PFSK-1 (cell line): ENCODE data around the gene TOM1L2.

Source experiments
- FOXP2 ChIP-seq: optimal IDR thresholded peaks from 2 replicates; pipeline ENCODE3; 2011; ENCODE audit warnings: borderline replicate concordance, control low read depth, inconsistent platforms; ENCODE audit not compliant: insufficient read depth; ENCODE audit errors: extremely low read length, extremely low read depth
- POLR2AphosphoS5 ChIP-seq: IDR thresholded peaks from 2 replicates; pipeline ENCODE4 v1.6.1; 2012; ENCODE audit warnings: low read depth, mild to moderate bottlenecking, control low read depth, low read length, moderate library complexity
- REST ChIP-seq, 2 experiments: IDR thresholded peaks; 2 replicates each; pipeline versions ENCODE4 v1.6.1 to v1.8.0; 2011 to 2012; ENCODE audit warnings: low read depth in 2 of 2, low read length in 2 of 2, control low read depth in 1 of 2, inconsistent platforms in 1 of 2, mild to moderate bottlenecking in 1 of 2, moderate library complexity in 1 of 2; ENCODE audit not compliant: insufficient read depth in 1 of 2
- SIN3A ChIP-seq: IDR thresholded peaks from 2 replicates; pipeline ENCODE4 v1.6.1; 2012; ENCODE audit warnings: mild to moderate bottlenecking, low read length, moderate library complexity, borderline replicate concordance; ENCODE audit not compliant: insufficient read depth
- TAF1 ChIP-seq: IDR thresholded peaks from 2 replicates; pipeline ENCODE4 v1.6.1; 2012; ENCODE audit warnings: low read length, control low read depth, borderline replicate concordance; ENCODE audit not compliant: insufficient read depth

Gene TOM1L2

GRCh38 chr17:17849147-17849820 is 122.9 kb downstream of the TOM1L2 start:
- TF ChIP-seq FOXP2 (peak; percentile 74), SIN3A (no peak)

GRCh38 chr17:17848311-17849082 is 123.7 kb downstream of the TOM1L2 start:
- TF ChIP-seq FOXP2 (no peak), SIN3A (no peak), REST (IDR thresholded peaks at IDR 0.05; ENCODE audit: insufficient read depth in 1 of 2, low read depth in 2 of 2, low read length in 2 of 2) (no peak), POLR2AphosphoS5 (no peak), TAF1 (no peak)

- TF ChIP-seq REST (IDR thresholded peaks at IDR 0.05; ENCODE audit: insufficient read depth in 1 of 2, low read depth in 2 of 2, low read length in 2 of 2) = no peak
- no peak for TF ChIP-seq POLR2AphosphoS5
- no peak for TF ChIP-seq SIN3A
- TF ChIP-seq TAF1 = no peak
- no peak for TF ChIP-seq FOXP2
These were observed 124.5 kb downstream of the TOM1L2 start for GRCh38 chr17:17847726-17848125.

GRCh38 chr17:17847118-17847689 is 125.0 kb downstream of the TOM1L2 start:
- TF ChIP-seq TAF1 = no peak
- no peak for TF ChIP-seq FOXP2
- no peak for TF ChIP-seq POLR2AphosphoS5
- TF ChIP-seq REST (IDR thresholded peaks at IDR 0.05; ENCODE audit: insufficient read depth in 1 of 2, low read depth in 2 of 2, low read length in 2 of 2) = no peak
- no peak for TF ChIP-seq SIN3A

GRCh38 chr17:17846645-17847044 is 125.6 kb downstream of the TOM1L2 start:
- TF ChIP-seq FOXP2 (no peak), POLR2AphosphoS5 (no peak), SIN3A (no peak), REST (IDR thresholded peaks at IDR 0.05; ENCODE audit: insufficient read depth in 1 of 2, low read depth in 2 of 2, low read length in 2 of 2) (no peak), TAF1 (no peak)
